Activated CD4-positive, alpha-beta T cell treated with anti-CD3 and anti-CD28 coated beads for 4 hours (primary cell): ENCODE measurements around the gene TENT4B.
A peak's percentile ranks its signal among the peaks of the same experiment; 100 is the strongest.

Experiments used
- DNase-seq, 2 donors: peaks; one replicate each; pipeline ENCODE4 v3.0.0-alpha.2; 2020

TENT4B gene

DNA sequence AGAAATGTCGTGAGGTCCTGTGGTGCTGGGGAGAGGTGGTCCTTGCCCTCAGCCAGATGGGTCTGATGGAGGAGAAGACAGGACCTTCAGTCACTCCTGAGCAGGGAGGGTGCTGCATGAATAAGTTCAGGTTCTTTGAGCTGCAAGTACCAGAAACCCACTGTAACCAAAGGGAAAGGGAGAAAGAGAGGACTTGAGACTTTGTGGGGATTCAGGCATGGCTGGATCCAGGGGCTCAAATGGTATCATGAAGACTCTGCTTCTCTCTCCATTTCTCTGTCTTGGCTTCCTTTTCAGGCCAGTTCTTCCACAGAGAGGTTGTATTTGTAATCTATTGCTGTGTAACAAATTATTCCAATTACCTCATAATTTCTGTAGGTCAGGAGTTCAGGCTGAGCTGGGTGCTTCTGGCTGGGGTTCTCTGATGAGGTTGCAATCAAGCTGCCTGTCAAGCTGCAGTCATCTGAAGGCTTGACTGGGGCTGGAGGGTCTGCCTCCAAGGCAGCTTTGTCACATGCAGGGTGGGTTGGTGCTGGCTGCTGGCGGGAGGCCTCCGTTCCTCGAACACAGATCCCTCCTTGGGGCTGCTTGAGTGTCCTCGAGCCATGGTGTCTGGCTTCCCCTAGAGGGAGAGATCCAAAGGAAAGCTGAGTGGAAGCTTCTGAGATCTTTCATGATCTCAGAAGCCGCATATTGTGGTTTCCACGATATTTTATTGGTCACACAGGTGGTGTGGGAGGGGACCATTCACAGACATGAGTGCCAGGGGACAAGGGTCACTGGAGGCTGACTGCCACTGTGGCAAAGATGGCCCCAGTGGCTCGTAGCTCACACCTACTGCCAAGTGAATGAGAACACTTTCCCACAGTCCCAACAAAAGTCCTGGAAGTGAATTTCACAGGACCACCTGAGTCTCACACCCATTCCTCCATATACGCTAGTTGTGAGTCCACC, 107.4 kb downstream of the TENT4B start:
- no peak for DNase-seq

DNA sequence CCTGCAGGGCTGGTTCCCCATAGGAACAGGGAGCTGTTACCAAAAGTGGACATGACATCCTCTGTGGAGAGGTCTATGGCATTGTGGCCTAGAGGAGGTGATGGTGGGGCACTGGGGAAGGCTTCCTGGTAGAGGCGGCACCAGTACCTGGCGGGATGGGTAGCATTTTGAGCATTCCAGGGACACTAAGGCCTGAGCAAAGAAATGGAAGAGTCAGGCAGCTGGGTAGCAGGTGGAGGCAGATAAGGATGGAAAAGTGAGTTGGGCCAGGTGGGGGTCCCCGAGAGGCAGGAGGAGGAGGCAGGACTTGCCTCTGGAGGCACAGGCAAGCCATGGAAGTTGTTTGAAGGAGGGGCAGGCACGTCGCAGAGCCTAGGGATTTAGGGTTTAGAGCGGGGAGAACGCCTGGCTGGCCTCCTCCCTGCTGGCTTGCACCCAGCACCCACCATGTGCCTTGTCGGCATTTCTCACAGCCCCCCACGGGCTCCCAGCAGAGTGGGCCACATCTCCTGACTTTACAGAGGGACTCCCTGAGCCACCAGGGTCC, 108.1 kb downstream of the TENT4B start:
- no peak for DNase-seq

DNA sequence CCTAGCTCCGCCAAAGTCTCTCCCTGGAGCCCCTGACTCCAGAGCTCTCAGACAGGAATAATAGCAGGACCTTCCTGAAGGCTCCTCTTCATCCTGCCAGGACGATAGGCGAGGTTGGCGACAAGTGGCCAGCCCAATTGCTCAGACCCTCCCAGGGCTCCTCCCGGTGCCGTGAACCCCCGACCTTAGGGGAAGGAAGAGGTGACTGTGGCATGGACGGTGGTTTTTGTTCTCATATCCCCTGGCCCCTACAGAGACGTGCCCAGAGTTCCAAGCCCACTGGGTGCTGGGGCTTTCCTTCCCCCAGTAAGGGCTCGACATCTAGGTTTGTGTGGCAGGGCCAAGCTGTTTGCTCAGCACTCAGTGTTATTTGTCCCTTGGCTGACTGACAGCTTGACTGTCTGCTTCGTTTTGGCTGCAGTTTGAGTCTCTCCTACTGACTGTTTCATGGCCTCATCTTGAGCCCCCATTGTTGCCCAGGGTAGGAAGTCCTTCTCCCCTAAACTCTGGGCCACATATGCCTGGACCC, 108.7 kb downstream of the TENT4B start:
- DNase-seq = no peak

DNA sequence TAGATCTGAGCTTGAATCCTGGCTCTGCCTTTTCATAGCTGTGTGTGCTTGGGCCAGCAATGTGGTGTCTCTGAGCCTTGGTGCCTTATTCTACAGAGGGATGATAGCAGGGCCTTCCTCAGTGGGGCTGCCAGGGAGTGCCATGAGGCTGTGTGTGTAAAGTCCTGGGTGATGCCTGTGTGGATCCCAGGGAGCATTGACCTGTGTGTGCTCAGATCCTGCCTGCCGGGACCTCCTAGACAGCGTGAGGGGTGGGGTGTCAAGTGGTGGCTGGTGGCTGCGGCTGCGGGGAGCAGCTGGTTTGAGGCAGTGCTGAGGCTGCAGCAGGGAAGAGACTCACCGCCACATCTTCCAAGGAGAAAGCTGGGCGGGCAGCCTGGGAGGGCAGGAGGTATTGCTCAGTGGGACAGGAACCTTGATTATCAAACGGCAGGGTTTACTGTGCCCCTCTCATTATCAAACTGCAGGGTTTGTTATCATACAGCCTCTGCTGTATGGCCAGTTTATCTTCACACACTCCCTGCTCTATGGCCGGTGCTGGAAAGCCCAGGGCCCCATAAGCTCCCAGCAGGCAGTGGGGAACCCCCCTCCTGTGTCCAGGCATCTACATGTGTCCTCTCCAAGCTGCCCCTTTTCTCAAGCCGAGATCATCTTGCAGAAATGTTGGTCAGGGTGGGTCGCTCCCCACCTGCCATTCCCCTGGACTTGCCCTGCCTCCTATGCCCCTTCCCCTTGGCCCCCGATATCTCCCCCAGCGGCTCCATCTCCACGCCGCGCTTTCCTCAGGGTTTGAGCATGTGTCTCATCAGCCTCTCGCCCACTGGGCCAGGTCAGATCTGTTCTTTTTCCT, 110.2 kb downstream of the TENT4B start:
- DNase-seq = no peak

DNA sequence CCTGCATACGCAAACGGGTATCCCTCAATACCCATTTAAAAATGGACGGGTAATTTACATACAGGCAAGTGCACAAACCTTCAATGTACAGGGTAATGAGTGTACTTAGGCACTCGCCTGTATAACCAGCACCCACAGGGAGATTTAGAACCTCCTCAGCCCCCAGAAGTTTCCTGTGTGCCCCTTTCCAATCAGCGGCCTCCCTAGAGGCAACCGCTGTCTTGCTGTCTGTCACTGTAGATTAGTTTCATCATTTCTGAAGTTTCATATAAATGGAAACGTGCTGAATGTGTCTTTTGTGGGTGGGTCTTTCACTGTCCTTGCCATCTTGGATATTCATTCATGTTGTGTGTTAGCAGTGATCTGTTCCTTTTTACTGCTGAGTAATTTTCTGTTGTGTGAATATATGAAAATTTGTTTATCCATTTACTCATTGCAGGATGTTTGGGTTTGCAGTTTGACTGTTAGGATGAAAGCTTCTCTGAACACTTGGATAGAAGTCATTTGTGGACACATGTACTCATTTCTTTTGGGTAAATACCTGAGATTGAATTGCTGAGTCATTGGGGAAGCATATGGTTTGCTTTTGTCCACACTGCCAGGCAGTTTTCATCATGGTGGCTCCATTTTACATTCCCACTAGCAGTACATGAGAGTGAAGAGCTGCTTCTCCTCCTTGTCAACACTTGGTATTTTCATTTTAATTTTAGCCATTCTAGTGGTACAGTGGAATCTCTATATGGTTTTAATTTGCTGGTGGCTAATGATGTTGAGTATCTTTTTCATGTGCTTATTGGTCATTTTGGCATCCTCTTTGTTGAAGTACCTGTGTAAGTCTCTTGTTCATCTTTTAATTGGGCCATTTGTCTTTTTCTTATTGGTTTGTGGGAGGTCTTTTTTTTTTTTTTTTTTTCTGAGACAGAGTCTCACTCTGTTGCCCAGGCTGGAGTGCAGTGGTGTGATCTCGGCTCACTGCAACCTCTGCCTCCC, 111.1 kb downstream of the TENT4B start:
- no peak for DNase-seq

DNA sequence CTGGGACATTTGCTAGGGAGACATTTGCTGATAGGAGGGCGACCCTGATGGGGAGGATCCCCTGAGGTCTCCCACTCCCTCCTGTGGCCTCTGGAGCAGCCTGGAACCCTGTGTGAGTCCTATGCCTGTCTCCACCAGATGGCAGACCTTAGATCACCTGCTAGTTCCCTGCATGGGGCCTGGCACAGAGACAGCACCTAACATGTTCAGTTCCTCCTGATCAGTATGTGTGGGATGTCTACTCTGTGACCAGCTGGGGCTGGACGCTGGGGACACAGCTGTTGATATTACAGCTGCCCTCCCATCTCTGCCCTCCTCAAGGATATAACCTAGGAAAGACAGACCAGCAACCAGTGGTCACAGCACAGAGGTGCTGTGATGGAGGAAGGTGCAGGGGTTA, 112.2 kb downstream of the TENT4B start:
- DNase-seq = peak in 1 of 2 donors; percentile 44

DNA sequence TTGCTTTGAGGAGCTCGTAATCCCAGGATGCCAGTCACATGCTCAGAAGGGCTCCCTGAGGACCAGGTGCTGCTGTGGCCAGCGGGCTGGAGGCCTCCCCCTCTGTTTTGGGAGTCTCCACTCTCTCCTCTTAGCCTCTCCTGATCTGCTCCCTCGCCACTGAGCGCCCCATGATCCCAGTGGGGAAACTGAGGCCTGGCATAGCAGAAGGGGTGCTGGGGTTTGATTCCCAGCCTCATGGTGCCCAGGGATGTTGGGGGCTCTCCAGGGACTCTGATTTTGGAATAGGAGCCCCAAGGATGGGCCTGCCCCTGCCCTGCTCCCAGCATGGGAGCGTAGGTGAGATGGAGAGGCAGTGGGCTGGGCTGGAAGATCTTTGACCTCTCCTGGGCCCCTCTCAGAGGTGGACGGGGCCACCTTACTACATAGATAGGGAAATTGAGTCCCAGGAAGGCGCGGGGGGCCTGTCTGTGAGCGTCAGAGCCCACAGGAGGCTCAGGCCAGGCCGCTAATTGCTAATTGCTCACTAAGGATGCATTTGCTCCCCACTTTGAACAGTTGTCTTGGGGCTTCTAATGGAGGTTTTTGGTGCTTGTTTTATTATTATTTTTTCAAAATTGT, 112.7 kb downstream of the TENT4B start:
- no peak for DNase-seq

DNA sequence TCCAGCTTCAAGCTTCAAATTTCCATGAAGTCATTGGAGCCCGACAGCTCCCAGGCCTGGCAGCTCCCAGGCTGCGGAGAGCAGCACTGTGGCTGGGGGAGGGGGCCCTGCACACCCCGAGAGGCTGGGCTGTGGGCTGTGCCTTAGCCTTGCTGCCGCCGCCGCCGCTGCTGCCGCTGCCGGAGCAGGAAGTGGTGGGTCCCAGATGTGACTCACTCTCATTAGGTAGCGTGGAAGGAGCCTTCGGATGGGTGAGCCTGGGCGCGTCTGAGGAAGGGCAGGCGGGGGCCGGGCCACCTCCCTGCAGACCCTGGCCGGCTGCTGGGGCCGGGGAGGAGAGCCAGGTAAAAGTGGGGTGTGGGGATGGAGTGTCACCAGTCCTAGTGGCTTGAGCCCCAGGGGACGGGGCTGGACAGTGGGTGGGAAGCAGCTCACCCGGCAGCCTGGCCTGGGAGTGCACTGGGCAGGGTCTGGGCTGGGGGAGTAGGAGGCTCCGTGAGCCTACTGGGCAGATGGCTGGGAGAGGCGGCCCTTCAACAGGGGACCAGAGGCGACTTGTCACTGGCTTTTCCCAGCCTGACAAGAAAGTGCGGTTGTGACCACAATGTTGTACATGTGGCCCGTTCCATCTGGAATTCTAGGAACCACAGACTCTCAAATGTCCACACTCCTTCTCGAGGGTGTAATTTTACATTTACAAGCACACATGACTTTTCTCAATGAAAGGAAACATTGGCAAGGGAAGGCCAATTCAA, 113.4 kb downstream of the TENT4B start, which contains the start of gene ADCY7:
Gene ADCY7, plus strand, starts transcription at position 215 of the 755 bp plus-strand sequence. CDS start 21,629 bp downstream, outside the sequence.
- peak; percentile 80 to 83 for DNase-seq

DNA sequence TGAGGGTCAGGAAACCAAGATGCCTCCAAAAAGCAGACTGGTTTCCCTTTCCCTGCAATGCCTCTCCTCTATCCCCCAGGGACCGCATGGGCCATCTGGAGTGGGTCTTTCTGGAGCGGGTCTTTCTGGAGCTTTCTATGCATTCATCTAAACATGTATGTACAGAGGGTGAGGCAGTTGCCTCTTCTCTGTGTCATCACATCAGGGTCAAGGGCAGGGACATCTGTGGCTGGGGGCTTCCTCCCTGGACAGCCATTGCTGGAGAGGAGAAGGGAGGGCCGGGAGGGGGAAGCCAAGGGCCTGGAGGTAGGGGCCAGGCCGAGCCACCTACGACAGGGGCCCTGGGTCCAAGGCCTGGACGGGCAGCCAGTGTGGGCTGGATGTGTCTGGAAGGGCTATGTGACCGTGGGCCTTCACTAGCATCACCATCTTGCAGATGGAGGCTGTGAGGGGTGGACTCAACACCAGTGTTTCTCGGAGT, 114.1 kb downstream of the TENT4B start:
- no peak for DNase-seq

DNA sequence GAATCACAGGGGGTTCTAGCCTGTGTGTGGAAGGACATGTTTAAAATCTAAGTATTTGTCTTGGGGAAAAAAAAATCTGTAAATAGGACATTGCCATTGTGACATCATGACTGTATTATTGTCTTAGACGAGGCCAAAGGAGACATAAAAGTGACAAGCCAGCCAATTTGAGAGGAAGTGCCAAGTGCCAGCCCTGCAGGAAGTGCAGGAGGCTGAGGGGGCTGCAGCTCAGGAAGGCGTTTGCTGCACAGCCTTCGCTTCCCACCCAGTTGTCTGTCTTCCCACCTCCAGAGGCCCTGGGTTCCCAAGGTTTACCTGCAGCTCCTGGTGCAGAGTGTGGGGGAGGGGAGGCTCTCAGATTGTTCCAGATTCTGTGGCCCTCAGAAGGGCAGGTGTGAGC, 114.5 kb downstream of the TENT4B start:
- no peak for DNase-seq

DNA sequence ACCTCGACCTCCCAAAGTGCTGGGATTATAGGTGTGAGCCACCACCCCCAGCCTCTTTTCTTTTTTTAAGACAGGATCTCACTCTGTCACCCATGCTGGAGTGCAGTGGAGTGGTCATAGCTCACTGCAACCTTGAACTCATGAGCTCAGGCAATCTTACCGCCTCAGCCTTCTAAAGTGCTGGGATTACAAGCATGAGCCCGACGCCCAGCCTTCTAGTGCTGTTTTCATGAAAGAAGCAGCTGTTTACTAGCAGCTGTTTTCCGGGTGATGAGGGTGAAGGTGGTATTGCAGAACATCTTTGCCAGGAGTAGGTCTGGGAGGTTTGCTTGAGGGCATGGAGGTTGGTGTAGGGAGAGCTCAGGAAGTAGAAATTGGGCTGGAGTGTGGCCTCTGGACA, 115.2 kb downstream of the TENT4B start:
- no peak for DNase-seq

DNA sequence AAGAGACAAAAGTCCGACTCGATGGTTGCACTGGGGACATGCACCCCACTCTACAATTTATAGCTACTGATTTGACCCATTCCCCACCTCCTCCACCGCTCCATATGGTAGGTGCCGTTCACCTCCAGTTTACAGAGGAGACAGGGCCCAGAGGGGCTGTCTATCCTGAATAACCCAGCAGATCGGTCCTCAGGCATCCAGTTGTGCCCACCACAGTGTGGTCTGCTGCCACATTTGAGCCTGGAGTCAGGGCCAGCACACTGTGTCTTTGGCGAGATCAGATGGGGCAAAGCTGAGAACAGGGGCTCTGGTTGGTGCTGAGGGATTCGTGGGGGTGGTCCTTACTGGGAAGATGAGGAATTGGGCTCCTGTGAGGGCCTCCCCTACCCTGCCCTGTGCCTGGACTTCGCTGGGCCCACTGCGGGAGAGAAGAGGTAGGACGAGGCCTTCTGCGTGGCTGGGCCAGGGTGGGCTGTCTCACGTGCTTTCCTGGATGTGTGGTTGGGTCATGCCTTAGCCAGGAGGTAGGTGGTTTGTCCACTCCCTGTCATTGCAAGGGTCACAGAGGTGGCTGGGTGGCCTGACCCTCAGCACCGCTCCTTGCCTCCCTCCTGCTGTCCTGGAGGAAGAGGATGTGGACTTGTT, 116.1 kb downstream of the TENT4B start:
- no peak for DNase-seq

DNA sequence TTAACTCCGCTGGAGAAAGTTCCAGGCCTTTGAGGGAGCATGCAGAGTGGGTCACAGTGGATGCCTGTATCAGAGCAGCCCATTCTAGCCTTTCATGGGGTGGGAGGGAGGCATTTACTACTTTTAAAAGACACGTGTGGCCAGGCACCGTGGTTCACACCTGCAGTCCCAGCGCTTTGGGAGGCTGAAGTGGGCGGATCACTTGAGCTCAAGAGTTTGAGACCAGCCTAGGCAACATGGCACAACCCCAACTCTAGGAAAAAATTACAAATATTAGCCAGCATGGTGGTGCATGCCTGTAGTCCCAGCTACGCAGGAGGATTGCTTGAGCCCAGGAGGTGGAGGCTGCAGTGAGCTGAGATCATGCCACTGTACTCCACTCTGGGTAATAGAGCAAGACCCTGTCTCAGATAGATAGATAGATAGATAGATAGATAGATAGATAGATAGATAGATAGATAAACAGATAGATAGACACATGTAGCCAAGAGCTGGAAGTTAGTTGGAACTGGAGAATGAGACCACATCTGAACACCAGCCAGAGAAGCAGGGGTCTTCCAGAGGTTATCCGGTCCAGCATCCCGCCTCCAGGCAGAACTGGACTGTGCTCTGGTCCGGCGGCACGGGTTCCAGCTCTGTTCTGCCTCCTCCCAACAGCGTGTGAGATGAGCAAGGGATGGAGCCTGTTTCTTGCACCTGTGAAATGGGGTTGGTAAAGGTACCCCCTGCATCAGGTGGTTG, 116.8 kb downstream of the TENT4B start:
- DNase-seq = no peak

DNA sequence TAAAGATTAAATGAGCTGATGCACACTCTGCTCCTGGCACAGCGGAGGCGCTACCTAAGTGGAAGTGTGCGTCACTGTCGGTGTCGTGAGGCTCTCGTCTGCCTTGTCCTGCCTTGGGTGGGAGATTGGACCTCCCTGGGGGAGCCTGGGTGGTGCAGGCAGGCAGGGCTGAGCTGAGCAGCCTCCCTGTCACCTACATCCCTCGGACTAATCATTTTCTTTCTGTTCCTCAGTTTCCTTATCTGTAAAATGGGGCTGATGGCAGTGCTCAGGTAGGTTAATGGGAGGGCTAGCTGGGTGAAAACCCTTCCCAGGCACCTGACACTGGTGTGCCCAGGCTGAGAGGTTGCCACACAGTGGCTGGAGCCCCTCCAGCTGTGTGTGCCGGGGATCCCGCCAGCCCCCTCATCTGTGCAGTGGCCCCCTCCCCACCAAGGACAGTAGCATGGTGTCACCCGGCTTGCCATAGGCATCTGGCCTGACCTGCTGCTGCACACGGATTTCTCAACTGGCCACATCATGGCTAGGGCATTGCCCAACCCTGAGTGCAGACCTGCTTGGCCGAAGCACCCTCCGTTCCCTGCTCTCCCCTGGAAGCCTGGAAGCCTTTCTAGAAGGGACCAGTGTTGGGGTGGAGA, 117.5 kb downstream of the TENT4B start:
- no peak for DNase-seq

DNA sequence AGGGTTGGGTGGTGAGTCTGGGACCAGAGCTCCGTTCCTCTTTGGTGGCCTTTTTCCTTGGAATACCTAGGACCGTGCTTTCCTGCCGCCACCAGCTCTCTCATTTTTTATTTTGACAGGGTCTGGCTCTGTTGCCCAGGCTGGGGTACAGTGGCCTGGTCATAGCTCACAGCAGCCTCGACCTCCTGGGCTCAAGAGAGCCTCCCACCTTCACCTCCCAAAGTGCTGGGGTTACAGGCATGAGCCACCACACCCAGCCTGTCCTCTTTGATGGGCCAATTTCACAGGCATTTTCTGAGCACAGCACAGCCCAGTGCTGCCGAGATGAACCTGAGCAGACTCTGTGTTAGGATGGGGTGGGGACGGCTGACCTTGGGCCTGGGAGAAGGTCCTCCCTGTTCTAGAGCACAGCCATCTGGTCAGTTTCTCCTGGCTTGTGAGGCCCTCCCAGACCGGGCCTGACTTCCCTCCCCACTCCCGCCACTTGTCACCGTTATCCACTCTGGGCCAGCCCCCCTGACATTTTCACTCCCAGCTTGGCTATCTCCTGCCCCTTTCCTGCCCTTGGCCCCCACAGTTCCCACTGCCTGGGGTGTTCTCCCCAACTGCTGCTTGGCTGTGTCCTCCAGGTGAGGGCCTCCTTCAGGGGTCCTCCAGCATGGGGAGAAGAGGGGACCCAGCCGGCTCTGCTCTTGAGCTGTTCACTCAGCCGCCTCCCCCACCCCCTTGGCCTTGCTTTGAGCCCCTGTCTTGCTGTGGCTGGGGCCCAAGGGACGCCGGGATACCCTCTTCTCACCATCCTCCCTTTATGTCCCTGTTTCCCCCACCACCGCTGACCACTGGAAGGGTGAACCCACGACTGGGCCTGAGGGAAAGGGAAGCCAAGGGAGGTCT, 118.3 kb downstream of the TENT4B start:
- no peak for DNase-seq

DNA sequence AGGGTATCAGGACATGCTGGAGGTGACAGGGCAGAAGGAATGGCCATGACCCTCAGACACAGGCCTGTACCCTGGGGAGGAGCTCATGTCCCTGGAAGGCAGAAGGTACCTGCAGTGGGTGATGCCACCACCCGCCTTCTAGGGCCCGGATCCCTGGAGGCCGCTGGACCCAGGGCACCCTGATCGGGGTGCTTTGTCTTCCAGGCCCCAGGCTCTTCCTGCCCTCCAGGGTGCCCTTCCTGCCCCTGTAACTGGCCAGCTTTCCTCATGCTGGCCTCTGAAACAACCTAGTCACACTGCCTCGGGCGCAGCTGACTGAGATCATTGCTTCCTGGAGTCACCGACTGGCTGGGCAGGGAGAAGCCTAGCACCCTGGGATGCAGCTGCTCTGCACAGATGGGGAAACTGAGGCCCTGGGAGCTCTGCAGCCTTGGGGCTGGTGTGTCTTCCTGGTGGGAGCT, 119.0 kb downstream of the TENT4B start:
- no peak for DNase-seq

DNA sequence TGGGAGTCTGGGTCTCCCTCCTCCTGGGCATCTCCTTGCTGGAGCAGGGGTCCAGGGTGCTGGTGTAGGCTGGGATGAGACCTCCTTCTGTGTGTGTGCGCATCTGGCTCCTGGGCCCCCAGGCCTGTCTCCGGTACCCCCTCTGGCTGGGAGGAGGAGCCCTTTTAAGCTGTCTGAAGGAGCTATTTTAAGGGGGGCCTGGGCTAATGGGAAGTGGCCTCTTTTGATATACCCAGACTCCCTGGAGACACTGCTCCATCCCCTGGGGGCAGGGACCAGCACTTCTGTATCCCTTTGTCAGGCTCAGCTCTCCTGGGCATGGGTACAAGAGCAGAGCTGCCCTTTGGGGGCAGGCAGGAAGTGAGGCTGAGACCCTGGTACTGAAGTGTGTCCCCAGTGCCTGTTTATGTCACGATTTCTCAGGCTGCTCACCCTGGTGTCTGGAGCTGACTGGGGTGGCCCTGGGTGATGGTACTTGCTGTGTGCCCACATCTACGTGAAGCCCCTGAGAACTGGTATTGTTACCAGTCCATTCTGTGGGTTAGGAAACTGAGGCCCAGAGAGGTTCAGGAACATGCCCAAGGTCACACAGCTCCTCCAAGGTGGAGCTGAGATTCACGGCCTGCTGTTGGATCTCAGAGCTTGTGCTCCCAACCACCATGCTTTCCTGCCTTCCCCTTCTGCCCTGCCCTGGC, 119.7 kb downstream of the TENT4B start:
- no peak for DNase-seq
